Transverse colon (tissue), 3 donors: Measurements from ENCODE around the gene NPAS3.

ENCODE experiments used
- EP300 ChIP-seq: sonication (generic); formaldehyde crosslinking; IDR thresholded peaks from one replicate; pipeline ENCODE4 v1.6.1; 2017; ENCODE audit warnings: antibody characterized with exemption, low read depth
- POLR2A ChIP-seq: fragments of 450-650 bp; IDR thresholded peaks from one replicate; pipeline ENCODE4 v1.6.1; 2016; ENCODE audit warnings: antibody characterized with exemption, mild to moderate bottlenecking, moderate library complexity
- TF ChIP-seq, protein P1 (sequence below), 5 experiments: fragments of 200-600 bp in 3 of 5; fragments of 450-650 bp in 2 of 5; sonication (generic) in 3 of 5; IDR thresholded peaks; 1 replicate in 2 of 5; 2 replicates in 3 of 5; pipeline ENCODE4 v1.5.1; 2016 to 2017; ENCODE audit warnings: antibody characterized with exemption in 5 of 5, inconsistent platforms in 3 of 5, mild to moderate bottlenecking in 2 of 5, moderate library complexity in 1 of 5

DNA sequence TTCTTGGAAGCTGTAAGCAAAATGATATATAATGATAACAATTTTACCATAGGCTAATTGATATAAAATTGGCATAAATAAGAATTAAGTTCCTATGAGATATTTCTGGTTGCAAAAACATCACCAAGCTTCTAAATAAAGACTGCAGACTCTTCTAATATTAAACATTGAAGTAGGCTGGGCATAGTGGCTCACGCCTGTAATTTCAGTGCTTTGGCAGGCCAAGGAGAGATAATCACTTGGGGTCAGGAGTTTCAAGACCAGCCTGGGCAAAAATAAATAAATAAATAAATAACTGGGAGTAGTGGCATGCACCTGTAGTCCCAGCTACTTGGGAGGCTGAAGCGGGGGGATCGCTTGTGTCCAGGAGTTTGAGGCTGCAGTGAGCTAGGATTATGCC, 71.8 kb downstream of the NPAS3 start:
- no peak for TF ChIP-seq POLR2A
- TF ChIP-seq EP300 = no peak
- TF ChIP-seq, protein P1, sequence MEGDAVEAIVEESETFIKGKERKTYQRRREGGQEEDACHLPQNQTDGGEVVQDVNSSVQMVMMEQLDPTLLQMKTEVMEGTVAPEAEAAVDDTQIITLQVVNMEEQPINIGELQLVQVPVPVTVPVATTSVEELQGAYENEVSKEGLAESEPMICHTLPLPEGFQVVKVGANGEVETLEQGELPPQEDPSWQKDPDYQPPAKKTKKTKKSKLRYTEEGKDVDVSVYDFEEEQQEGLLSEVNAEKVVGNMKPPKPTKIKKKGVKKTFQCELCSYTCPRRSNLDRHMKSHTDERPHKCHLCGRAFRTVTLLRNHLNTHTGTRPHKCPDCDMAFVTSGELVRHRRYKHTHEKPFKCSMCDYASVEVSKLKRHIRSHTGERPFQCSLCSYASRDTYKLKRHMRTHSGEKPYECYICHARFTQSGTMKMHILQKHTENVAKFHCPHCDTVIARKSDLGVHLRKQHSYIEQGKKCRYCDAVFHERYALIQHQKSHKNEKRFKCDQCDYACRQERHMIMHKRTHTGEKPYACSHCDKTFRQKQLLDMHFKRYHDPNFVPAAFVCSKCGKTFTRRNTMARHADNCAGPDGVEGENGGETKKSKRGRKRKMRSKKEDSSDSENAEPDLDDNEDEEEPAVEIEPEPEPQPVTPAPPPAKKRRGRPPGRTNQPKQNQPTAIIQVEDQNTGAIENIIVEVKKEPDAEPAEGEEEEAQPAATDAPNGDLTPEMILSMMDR (IDR thresholded peaks at IDR 0.05) = no peak
